GM23338 (cell line): ENCODE measurements around the gene POGZ. TPM values are rescaled to one million over a fixed set of nuclear protein-coding genes. Genes with fewer than 3 reads are reported as not detected.

Source experiments
- ATAC-seq: fragments of 200-7000 bp; cut with Tn5 transposase; 3 replicates; pipeline ENCODE4 v1.9.1; 2020
- DNase-seq: peaks from one replicate; pipeline ENCODE4 v3.0.0-alpha.2; 2015; ENCODE audit warnings: low spot score
- H2AFZ ChIP-seq: fragments of 200-600 bp; sonication (generic); 2 replicates; pipeline ENCODE4 v1.8.0; 2016; ENCODE audit warnings: antibody characterized with exemption, mild to moderate bottlenecking, moderate library complexity
- H3F3A ChIP-seq: fragments of 200-600 bp; sonication (generic); replicated peaks from 2 replicates; pipeline ENCODE4 v1.8.0; 2017; ENCODE audit warnings: antibody characterized with exemption, mixed run types, low read depth
- H3K27ac ChIP-seq: fragments of 200-600 bp; sonication (generic); 2 replicates; pipeline ENCODE4 v1.6.1; 2016; ENCODE audit warnings: low read depth
- H3K27me3 ChIP-seq: fragments of 200-600 bp; sonication (generic); 2 replicates; pipeline ENCODE4 v1.8.0; 2016; ENCODE audit warnings: mild to moderate bottlenecking, mixed run types, moderate library complexity; ENCODE audit not compliant: insufficient read depth
- H3K36me3 ChIP-seq: fragments of 200-600 bp; sonication (generic); 2 replicates; pipeline ENCODE4 v1.8.0; 2016; ENCODE audit warnings: mild to moderate bottlenecking; ENCODE audit not compliant: insufficient read depth
- H3K4me1 ChIP-seq: fragments of 200-600 bp; sonication (generic); 2 replicates; pipeline ENCODE4 v1.8.0; 2016; ENCODE audit warnings: mild to moderate bottlenecking, moderate library complexity; ENCODE audit not compliant: insufficient read depth
- H3K4me2 ChIP-seq: fragments of 200-600 bp; sonication (generic); 2 replicates; pipeline ENCODE4 v1.7.1; 2017; ENCODE audit warnings: mixed run types
- H3K4me3 ChIP-seq: fragments of 200-600 bp; sonication (generic); 2 replicates; pipeline ENCODE4 v1.6.1; 2016; ENCODE audit warnings: mixed run types
- H3K79me2 ChIP-seq: fragments of 200-600 bp; sonication (generic); replicated peaks from 2 replicates; pipeline ENCODE4 v1.8.0; 2017; ENCODE audit warnings: mild to moderate bottlenecking; ENCODE audit not compliant: insufficient read depth
- H3K9me2 ChIP-seq: fragments of 200-600 bp; sonication (generic); 2 replicates; pipeline ENCODE4 v1.8.0; 2017; ENCODE audit not compliant: insufficient read depth
- H4K20me1 ChIP-seq: fragments of 200-600 bp; sonication (generic); replicated peaks from 2 replicates; pipeline ENCODE4 v1.8.0; 2017; ENCODE audit warnings: mild to moderate bottlenecking; ENCODE audit not compliant: insufficient read depth
- H3K27ac Mint-ChIP-seq: 2 replicates; pipeline ENCODE4 v1.8.0; 2020; ENCODE audit warnings: inconsistent platforms, mild to moderate bottlenecking, moderate library complexity, mixed read lengths
- H3K27me3 Mint-ChIP-seq: 3 replicates; pipeline ENCODE4 v1.8.0; 2022; ENCODE audit warnings: low read depth, mild to moderate bottlenecking, moderate library complexity, mixed read lengths, inconsistent platforms; ENCODE audit not compliant: insufficient read depth, poor library complexity
- H3K36me3 Mint-ChIP-seq: 3 replicates; pipeline ENCODE4 v1.8.0; 2021; ENCODE audit warnings: low read depth, mild to moderate bottlenecking, inconsistent platforms, moderate library complexity, mixed read lengths
- H3K4me1 Mint-ChIP-seq: 3 replicates; pipeline ENCODE4 v1.8.0; 2020; ENCODE audit warnings: mild to moderate bottlenecking, inconsistent platforms, mixed read lengths
- H3K4me3 Mint-ChIP-seq: 3 replicates; pipeline ENCODE4 v1.8.0; 2021; ENCODE audit warnings: moderate library complexity, mild to moderate bottlenecking, inconsistent platforms, mixed read lengths
- H3K9me3 Mint-ChIP-seq: 3 replicates; pipeline ENCODE4 v1.8.0; 2020; ENCODE audit warnings: moderate library complexity, mild to moderate bottlenecking, inconsistent platforms, mixed read lengths
- CREB1 ChIP-seq: fragments of 250-450 bp; sonication (Bioruptor Pico); IDR thresholded peaks from 2 replicates; pipeline ENCODE4 v1.5.0; 2020; ENCODE audit warnings: low read depth, mild to moderate bottlenecking, moderate library complexity
- ETS1 ChIP-seq: IDR thresholded peaks from 2 replicates; pipeline ENCODE4 v1.6.1; 2016; ENCODE audit warnings: antibody characterized with exemption
- EZH2 ChIP-seq: fragments of 200-600 bp; sonication (generic); IDR thresholded peaks from one replicate; pipeline ENCODE4 v1.8.0; 2017; ENCODE audit warnings: antibody characterized with exemption, mild to moderate bottlenecking, low read depth; ENCODE audit not compliant: unreplicated experiment
- EZH2phosphoT487 ChIP-seq: fragments of 200-600 bp; sonication (generic); IDR thresholded peaks from one replicate; pipeline ENCODE4 v1.8.1; 2018; ENCODE audit warnings: antibody characterized with exemption; ENCODE audit not compliant: unreplicated experiment
- JUNB ChIP-seq: IDR thresholded peaks from one replicate; pipeline ENCODE4 v1.6.1; 2016; ENCODE audit warnings: antibody characterized with exemption; ENCODE audit not compliant: unreplicated experiment
- NANOG ChIP-seq: IDR thresholded peaks from 2 replicates; pipeline ENCODE4 v1.6.1; 2016; ENCODE audit warnings: antibody characterized with exemption, borderline replicate concordance
- POLR2AphosphoS5 ChIP-seq: IDR thresholded peaks from 2 replicates; pipeline ENCODE4 v1.6.1; 2016; ENCODE audit warnings: antibody characterized with exemption, low read depth
- STAT1 ChIP-seq: IDR thresholded peaks from one replicate; pipeline ENCODE4 v1.6.1; 2016; ENCODE audit warnings: antibody characterized with exemption; ENCODE audit not compliant: unreplicated experiment
- ZNF114 ChIP-seq: fragments of 250-450 bp; sonication (Bioruptor Pico); IDR thresholded peaks from 2 replicates; pipeline ENCODE4 v1.5.0; 2020; ENCODE audit warnings: mild to moderate bottlenecking, moderate library complexity
- ZNF331 ChIP-seq: fragments of 250-450 bp; sonication (Bioruptor Pico); IDR thresholded peaks from 2 replicates; pipeline ENCODE4 v1.5.0; 2020; ENCODE audit warnings: low read depth, mild to moderate bottlenecking, moderate library complexity
- ZNF462 ChIP-seq: fragments of 250-450 bp; sonication (Bioruptor Pico); IDR thresholded peaks from 2 replicates; pipeline ENCODE4 v1.5.0; 2020; ENCODE audit warnings: mild to moderate bottlenecking, moderate library complexity
- polyA plus RNA-seq: library from polyadenylated mRNA; unstranded; fragments of >200 nt; fragmentation: Nextera tagmentation; extraction: Ambion mirVana; gene quantifications from 2 replicates; pipeline ENCODE4 v1.2.1, GENCODE V29; 2016
- total RNA-seq: library from RNA; depleted of rRNA; stranded (reverse); fragments of >200 nt; shearing (Covaris generic); gene quantifications from 2 replicates; pipeline ENCODE4 v1.2.3, GENCODE V29; 2014
- TF ChIP-seq, protein P1 (sequence below), 2 experiments: fragments of 200-600 bp in 1 of 2; sonication (generic) in 1 of 2; conservative IDR thresholded peaks; 2 replicates each; pipeline versions ENCODE4 v1.5.1 to v1.6.1; 2016 to 2017; ENCODE audit warnings: antibody characterized with exemption in 2 of 2, low read depth in 2 of 2, mild to moderate bottlenecking in 2 of 2, moderate library complexity in 1 of 2
- TF ChIP-seq, protein P2 (sequence below): IDR thresholded peaks from one replicate; pipeline ENCODE4 v1.6.1; 2018; ENCODE audit warnings: antibody characterized with exemption; ENCODE audit not compliant: unreplicated experiment

The POGZ gene
- total and polyA plus RNA-seq, 2 experiments from 2014 or later, result 47.0 to 72.5 TPM

- ATAC-seq (no peak), DNase-seq (no peak)
- Mint-ChIP-seq H3K27ac (0 out of 2 replicates have a peak overlapping the region, but pooled peaks have one; percentile 1), H3K4me1 (0 out of 3 replicates have a peak, but pooled peaks cover 2% of the 10 kb centered on the region), H3K36me3 (no peaks in the 10 kb centered on the region), H3K9me3 (no peaks in the 10 kb centered on the region), H3K4me3 (no peak overlapping the region; the same call in 2 of the 3 replicates), H3K27me3 (peaks cover 4% of the 10 kb centered on the region)
- Histone ChIP-seq H3K4me3 (no peak overlapping the region), H3K36me3 (no peaks in the 10 kb centered on the region), H3F3A (no peaks in the 10 kb centered on the region), H3K27me3 (no peaks in the 10 kb centered on the region), H3K79me2 (no peaks in the 10 kb centered on the region), H2AFZ (peak overlapping the region; percentile 56; the same call in 1 of the 2 replicates), H3K4me1 (no peaks in the 10 kb centered on the region), H3K27ac (no peak overlapping the region), H3K4me2 (no peak overlapping the region), H4K20me1 (no peaks in the 10 kb centered on the region), H3K9me2 (no peaks in the 10 kb centered on the region)
- TF ChIP-seq JUNB (no peak), ZNF114 (CRISPR knock-in tag) (no peak), CREB1 (no peak), NANOG (no peak), POLR2AphosphoS5 (no peak), EZH2 (no peak), ETS1 (no peak), STAT1 (no peak), EZH2phosphoT487 (no peak), ZNF462 (CRISPR knock-in tag) (no peak), ZNF331 (no peak)
- TF ChIP-seq, protein P1, sequence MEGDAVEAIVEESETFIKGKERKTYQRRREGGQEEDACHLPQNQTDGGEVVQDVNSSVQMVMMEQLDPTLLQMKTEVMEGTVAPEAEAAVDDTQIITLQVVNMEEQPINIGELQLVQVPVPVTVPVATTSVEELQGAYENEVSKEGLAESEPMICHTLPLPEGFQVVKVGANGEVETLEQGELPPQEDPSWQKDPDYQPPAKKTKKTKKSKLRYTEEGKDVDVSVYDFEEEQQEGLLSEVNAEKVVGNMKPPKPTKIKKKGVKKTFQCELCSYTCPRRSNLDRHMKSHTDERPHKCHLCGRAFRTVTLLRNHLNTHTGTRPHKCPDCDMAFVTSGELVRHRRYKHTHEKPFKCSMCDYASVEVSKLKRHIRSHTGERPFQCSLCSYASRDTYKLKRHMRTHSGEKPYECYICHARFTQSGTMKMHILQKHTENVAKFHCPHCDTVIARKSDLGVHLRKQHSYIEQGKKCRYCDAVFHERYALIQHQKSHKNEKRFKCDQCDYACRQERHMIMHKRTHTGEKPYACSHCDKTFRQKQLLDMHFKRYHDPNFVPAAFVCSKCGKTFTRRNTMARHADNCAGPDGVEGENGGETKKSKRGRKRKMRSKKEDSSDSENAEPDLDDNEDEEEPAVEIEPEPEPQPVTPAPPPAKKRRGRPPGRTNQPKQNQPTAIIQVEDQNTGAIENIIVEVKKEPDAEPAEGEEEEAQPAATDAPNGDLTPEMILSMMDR (conservative IDR thresholded peaks at IDR 0.05; ENCODE audit: low read depth in 2 of 2), result no peak
- TF ChIP-seq, protein P2, sequence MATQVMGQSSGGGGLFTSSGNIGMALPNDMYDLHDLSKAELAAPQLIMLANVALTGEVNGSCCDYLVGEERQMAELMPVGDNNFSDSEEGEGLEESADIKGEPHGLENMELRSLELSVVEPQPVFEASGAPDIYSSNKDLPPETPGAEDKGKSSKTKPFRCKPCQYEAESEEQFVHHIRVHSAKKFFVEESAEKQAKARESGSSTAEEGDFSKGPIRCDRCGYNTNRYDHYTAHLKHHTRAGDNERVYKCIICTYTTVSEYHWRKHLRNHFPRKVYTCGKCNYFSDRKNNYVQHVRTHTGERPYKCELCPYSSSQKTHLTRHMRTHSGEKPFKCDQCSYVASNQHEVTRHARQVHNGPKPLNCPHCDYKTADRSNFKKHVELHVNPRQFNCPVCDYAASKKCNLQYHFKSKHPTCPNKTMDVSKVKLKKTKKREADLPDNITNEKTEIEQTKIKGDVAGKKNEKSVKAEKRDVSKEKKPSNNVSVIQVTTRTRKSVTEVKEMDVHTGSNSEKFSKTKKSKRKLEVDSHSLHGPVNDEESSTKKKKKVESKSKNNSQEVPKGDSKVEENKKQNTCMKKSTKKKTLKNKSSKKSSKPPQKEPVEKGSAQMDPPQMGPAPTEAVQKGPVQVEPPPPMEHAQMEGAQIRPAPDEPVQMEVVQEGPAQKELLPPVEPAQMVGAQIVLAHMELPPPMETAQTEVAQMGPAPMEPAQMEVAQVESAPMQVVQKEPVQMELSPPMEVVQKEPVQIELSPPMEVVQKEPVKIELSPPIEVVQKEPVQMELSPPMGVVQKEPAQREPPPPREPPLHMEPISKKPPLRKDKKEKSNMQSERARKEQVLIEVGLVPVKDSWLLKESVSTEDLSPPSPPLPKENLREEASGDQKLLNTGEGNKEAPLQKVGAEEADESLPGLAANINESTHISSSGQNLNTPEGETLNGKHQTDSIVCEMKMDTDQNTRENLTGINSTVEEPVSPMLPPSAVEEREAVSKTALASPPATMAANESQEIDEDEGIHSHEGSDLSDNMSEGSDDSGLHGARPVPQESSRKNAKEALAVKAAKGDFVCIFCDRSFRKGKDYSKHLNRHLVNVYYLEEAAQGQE, result no peak
Measured at GRCh38 chr1:151502035-151502700, 42.9 kb upstream of the POGZ start.
